HG03342 (cell line): ENCODE measurements around the gene SEMA6A.
A peak's percentile ranks its signal among the peaks of the same experiment; 100 is the strongest.

Source experiments
- ATAC-seq: cut with Tn5 transposase; IDR thresholded peaks from one replicate; pipeline ENCODE4 v1.9.1; 2021; ENCODE audit warnings: mild to moderate bottlenecking, moderate library complexity; ENCODE audit not compliant: unreplicated experiment

The SEMA6A gene, protein sequence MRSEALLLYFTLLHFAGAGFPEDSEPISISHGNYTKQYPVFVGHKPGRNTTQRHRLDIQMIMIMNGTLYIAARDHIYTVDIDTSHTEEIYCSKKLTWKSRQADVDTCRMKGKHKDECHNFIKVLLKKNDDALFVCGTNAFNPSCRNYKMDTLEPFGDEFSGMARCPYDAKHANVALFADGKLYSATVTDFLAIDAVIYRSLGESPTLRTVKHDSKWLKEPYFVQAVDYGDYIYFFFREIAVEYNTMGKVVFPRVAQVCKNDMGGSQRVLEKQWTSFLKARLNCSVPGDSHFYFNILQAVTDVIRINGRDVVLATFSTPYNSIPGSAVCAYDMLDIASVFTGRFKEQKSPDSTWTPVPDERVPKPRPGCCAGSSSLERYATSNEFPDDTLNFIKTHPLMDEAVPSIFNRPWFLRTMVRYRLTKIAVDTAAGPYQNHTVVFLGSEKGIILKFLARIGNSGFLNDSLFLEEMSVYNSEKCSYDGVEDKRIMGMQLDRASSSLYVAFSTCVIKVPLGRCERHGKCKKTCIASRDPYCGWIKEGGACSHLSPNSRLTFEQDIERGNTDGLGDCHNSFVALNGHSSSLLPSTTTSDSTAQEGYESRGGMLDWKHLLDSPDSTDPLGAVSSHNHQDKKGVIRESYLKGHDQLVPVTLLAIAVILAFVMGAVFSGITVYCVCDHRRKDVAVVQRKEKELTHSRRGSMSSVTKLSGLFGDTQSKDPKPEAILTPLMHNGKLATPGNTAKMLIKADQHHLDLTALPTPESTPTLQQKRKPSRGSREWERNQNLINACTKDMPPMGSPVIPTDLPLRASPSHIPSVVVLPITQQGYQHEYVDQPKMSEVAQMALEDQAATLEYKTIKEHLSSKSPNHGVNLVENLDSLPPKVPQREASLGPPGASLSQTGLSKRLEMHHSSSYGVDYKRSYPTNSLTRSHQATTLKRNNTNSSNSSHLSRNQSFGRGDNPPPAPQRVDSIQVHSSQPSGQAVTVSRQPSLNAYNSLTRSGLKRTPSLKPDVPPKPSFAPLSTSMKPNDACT

GRCh38 chr5:116574367-116575325 is at the start of gene SEMA6A:
Gene SEMA6A (minus strand): TSS chr5:116574823. CDS start chr5:116504944, 69,879 bp downstream.
- peak; percentile 54 for ATAC-seq

DNA sequence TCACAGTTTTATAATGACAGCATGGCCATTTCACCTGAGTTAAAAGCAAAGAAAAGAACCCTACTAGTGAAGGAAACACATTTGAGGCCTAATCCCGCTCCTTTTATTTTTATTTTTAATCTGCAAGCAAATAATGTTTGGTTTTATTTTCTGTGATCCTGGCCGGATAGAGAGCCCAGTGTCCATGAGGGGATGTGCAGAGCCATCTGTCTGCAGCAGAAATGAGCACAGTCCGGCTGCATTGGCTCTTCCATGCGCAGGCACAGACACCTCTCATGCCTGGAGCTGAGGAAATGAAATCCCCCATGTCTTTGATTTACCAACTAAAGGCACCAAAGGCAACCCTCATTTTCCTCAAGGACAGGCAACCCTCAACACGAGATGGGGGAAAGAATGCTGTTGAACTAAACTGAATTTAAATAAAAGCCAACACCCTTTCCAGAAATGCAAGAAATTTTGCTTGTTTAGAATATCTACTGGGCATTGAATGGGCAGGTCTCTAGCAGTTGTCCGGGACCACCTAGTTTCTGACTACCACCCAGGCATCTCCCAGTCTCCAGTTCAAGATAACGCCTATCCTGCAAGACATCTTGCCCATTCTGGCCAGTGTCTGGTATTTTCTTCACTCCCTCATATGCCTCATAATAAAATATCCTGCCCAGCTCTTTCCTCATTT is 47.9 kb upstream of the SEMA6A start:
- no peak for ATAC-seq

DNA sequence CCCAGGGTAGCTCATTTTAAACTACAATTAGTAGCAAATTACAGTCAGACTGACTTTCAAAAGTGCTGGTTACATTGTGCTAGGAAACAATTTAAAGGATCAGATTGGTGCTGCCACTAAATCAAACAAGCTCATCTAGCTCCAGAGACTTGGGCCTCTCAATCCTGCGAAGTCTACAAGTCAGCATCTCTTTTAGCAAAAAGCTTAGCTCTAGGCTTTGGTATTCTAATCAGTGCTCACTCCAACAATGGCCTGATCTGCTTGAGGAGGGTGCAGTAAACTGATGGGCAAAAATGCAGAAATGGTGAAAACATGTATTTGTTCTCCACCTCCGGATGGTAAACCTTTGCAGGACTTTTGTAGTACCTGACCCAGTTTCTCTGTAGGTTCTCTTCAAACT is 47.0 kb upstream of the SEMA6A start:
- ATAC-seq, result no peak

DNA sequence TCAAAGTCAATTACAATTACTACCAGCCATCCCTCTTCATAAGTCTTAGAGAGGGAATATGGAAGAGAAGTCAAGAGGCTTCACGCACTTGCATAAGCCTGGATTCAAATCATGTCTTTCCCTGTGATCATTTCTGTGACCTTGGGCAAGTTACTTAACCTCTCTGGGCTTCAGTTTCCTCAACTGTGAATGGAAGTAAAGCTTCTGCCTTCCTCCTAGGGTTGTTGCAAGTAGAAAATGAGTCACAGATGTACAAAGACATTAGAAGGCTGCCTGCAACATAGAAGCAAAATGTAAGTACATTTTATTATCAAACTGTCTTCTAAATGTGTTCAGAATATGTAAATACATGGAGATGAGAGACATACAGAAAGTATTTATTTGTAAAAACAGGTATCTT is 42.3 kb upstream of the SEMA6A start:
- no peak for ATAC-seq

GRCh38 chr5:116614603-116614920 is 39.9 kb upstream of the SEMA6A start:
- no peak for ATAC-seq

DNA sequence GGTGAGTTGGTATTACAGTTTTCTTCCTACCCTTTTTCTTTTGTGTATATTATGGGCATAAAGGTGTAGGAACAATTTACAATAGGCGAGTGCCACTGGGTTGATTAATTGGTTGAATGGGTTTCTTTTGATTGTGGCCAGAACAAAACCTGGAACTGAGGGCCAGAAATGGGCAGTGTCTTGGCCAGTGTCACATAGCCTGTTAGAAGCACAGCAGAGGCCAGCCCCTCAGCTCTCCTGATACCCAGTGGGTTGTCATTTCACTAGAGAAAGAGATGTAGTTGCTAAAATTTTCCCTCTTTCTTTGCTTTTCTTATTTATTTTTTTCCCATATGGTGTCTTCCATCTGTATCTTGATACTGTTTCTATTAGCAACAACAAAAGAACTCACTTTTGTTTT is 38.8 kb upstream of the SEMA6A start:
- no peak for ATAC-seq

DNA sequence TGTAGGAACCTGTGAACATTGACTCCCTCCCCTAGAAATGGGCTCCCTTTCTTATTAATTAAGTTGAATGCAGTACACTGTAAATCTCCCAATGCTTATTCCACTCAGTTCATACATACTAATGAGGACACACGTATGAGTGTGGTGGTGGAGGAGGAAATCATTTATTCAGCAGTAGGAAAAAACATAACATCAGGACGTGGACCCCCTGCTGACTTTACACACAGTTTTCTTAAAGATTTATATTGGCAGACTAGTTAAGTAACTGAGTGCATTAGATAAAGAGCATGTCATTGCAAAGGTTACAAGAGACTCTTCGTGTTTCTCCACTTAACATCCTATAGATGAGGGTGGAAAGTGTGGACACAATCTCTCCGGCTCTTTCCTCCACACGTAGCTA is 37.8 kb upstream of the SEMA6A start:
- ATAC-seq, result no peak

GRCh38 chr5:116605310-116606070 is 30.9 kb upstream of the SEMA6A start:
- no peak for ATAC-seq

GRCh38 chr5:116604805-116605204 is 30.2 kb upstream of the SEMA6A start:
- ATAC-seq, result no peak

DNA sequence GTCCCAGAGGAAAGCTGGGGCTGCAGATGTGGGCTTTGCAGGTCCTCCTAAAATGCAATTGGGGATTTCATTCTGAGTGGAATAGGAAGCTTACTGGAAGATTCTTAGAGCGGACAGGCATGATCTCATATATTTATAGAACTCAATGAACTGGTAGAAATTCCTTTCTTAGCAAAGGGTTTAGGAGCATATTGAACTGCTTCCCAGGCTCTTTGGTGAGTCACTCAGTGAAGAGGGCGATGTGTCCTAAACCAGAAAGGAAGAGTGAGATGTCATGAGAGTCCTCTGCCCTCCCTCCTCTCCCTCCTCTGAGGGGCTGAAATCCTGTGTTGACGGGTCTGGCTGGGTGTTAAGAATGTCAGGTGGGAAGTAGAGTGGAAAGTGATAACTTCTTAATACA is 26.3 kb upstream of the SEMA6A start:
- ATAC-seq, result no peak

DNA sequence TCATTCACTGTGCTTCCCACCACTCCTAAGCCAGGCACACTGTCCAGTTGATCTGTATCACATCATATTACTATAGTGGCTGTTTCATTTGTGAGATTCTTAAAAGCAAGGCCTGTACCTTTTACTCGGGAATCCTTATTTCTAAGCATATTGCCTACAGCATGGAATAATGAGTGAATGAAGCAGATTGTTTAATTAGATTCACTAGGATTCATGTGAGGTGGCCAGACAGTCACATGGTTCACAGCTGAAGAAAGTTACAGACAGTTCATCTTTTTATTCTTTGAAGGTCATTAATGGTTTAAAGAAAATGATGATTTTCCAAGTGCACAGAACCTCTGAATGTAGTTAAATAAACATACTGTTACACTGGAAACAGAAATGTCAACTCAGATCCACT is 24.3 kb upstream of the SEMA6A start:
- no peak for ATAC-seq

GRCh38 chr5:116595498-116595897 is 20.9 kb upstream of the SEMA6A start:
- no peak for ATAC-seq

DNA sequence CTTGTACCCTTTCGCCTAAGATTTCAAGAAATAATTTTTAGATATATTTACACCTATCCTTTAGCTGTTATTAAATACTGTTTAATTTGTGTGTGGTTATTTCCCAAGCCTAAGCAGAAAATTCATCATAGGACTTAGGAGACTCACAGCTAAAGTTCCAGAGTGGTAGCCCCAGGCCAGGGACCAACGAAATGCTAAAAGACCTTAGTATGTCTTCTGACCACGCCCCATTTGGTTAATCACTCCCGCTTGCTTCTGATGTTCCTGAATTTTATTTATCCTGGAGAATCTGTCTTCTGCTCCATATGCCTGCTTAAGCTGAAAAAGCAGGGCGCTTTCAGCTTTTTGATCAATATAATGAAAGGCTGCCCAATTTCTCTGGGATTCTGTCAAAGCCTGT is 18.7 kb upstream of the SEMA6A start:
- no peak for ATAC-seq

DNA sequence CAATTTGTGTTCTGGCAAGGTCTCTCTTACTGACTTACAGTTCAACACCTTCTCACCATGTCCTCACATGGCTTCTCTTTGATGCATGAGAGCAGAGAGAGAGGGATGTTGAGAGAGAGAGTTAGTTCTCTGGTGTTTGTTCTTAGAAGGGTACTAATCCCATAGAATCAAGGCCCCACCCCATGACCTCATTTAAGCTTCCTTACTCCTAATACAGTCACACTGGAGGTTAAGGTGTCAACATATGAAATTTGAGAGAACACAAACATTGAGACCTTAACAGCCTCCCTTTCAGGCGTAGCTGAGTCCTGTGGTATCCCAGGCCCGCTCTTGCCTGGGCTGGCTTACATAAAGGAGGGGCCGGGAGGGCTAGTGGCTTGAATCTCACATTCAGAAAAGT is 10.6 kb upstream of the SEMA6A start:
- no peak for ATAC-seq

DNA sequence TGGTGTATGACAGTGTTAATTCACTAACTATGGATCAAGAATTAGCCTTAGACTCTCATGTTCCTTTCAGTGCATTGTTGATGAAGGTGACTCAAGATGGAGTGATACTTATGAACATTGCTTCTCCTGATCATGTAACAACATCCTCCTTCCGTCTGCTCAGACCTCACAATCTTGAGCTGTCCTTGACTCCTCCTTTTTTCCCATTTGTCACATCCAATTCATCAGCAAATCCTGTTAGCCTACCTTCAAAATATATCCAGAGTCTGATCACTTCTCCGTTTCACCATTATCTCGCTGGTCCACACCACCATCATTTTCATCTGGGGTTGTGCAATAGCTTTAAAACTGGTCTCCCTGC is 9.2 kb upstream of the SEMA6A start:
- no peak for ATAC-seq

- no peak for ATAC-seq
Observed at GRCh38 chr5:116583085-116583861, 8.7 kb upstream of the SEMA6A start.

- ATAC-seq, result no peak
Observed at GRCh38 chr5:116581910-116582309, 7.3 kb upstream of the SEMA6A start.

GRCh38 chr5:116579144-116579543 is 4.5 kb upstream of the SEMA6A start:
- no peak for ATAC-seq

GRCh38 chr5:116578676-116579075 is 4.1 kb upstream of the SEMA6A start:
- no peak for ATAC-seq
